Calu3 (cell line): Measurements from ENCODE around the gene VRK3. TPM values are rescaled to one million over a fixed set of nuclear protein-coding genes. Genes with fewer than 3 reads are reported as not detected.

ENCODE experiments used
- BruUV-seq: library from RNA; stranded (reverse); fragments of 400-500 nt; replicated peaks from 2 replicates; lab custom pipeline; 2021; lab: Mats Ljungman, UMichigan
- CTCF ChIA-PET: fragments of 300-600 bp; sonication (Branson Sonifier 250); formaldehyde crosslinking; loops from one replicate; lab custom pipeline; 2022; ENCODE audit warnings: antibody characterized with exemption; lab: Charles Lee
- DNase-seq: peaks from one replicate; pipeline ENCODE4 v3.0.0; 2022
- H3K27ac Mint-ChIP-seq: one replicate; pipeline ENCODE4 v1.8.0; 2022; ENCODE audit warnings: mixed read lengths; ENCODE audit not compliant: unreplicated experiment
- H3K27me3 Mint-ChIP-seq: one replicate; pipeline ENCODE4 v1.8.0; 2022; ENCODE audit warnings: mixed read lengths; ENCODE audit not compliant: unreplicated experiment
- H3K36me3 Mint-ChIP-seq: one replicate; pipeline ENCODE4 v1.8.0; 2022; ENCODE audit warnings: mild to moderate bottlenecking, moderate library complexity, mixed read lengths; ENCODE audit not compliant: insufficient read depth, unreplicated experiment
- H3K4me1 Mint-ChIP-seq: one replicate; pipeline ENCODE4 v1.8.0; 2022; ENCODE audit warnings: mild to moderate bottlenecking, low read depth, mixed read lengths; ENCODE audit not compliant: unreplicated experiment
- H3K4me3 Mint-ChIP-seq: one replicate; pipeline ENCODE4 v1.8.0; 2022; ENCODE audit warnings: mild to moderate bottlenecking, low read depth, moderate library complexity, mixed read lengths; ENCODE audit not compliant: unreplicated experiment
- H3K9me3 Mint-ChIP-seq: one replicate; pipeline ENCODE4 v1.8.0; 2022; ENCODE audit warnings: low read depth, mixed read lengths; ENCODE audit not compliant: unreplicated experiment
- CTCF ChIP-seq: fragments of 200-600 bp; IDR thresholded peaks from one replicate; pipeline ENCODE4 v1.8.0; 2022; ENCODE audit warnings: antibody characterized with exemption; ENCODE audit not compliant: unreplicated experiment
- intact Hi-C: fragments of 100-400 bp; cut with micrococcal nuclease; formaldehyde crosslinking; loops from one replicate; pipeline ENCODE4 v1.10.0; 2022; ENCODE audit not compliant: unreplicated experiment
- total RNA-seq: library from RNA; stranded (reverse); gene quantifications from 2 replicates; pipeline ENCODE4 v1.2.3, GENCODE V29; 2022

The VRK3 gene
- total RNA-seq, 1 experiment from 2014 or later = 74.5 TPM

DNA sequence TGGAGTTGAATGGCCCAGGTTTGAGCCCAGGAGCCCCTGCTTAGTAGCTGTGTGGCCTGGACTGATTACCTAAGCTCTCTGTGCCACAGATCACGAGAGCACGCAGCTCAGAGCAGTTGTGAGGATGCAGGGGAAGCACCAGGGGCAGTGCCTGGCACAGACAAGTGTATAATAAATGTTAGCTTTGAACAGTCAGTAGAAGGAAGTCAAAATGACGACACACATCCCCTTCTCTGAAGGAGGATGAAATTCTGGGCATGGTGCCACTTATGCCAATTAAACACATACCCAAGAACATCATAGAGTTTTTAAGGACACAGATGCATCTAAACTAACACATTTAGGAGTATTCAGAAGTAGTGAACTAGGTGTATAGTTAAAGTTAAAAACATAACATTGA lies 39.3 kb downstream of the VRK3 start:
- no peak for TF ChIP-seq CTCF
- Mint-ChIP-seq H3K4me3 (no peak overlapping the region), H3K27ac (no peak overlapping the region), H3K4me1 (no peaks in the 10 kb centered on the region), H3K9me3 (no peaks in the 10 kb centered on the region), H3K27me3 (no peaks in the 10 kb centered on the region), H3K36me3 (peaks cover 29% of the 10 kb centered on the region)
- no TSS peak for BruUV-seq
- CTCF ChIA-PET = no interaction called here
- intact Hi-C loops = no loop called here
- no peak for DNase-seq

DNA sequence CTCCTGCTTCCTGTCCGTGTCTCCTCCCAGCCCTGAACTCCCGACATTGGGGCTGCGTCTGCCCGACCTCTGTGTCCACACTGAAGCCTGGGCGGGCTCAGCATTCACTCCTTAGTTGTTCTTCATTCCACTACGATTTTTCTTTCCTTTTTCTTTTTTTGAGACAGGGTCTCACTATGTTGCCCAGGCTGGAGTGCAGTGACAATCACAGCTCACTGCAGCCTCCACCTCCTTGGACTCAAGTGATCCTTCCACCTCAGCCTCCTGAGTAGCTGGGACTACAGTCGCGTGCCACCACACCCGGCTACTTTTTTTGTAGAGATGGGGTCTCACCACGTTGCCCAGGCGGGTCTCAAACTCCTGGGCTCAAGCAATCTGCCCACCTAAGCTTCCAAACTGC lies 40.7 kb downstream of the VRK3 start:
- Mint-ChIP-seq H3K27me3 (no peaks in the 10 kb centered on the region), H3K36me3 (peaks cover 29% of the 10 kb centered on the region), H3K9me3 (no peaks in the 10 kb centered on the region), H3K4me3 (no peak overlapping the region), H3K27ac (no peak overlapping the region), H3K4me1 (no peaks in the 10 kb centered on the region)
- intact Hi-C loops = no loop called here
- CTCF ChIA-PET = no interaction called here
- no TSS peak for BruUV-seq
- no peak for TF ChIP-seq CTCF
- DNase-seq = no peak

DNA sequence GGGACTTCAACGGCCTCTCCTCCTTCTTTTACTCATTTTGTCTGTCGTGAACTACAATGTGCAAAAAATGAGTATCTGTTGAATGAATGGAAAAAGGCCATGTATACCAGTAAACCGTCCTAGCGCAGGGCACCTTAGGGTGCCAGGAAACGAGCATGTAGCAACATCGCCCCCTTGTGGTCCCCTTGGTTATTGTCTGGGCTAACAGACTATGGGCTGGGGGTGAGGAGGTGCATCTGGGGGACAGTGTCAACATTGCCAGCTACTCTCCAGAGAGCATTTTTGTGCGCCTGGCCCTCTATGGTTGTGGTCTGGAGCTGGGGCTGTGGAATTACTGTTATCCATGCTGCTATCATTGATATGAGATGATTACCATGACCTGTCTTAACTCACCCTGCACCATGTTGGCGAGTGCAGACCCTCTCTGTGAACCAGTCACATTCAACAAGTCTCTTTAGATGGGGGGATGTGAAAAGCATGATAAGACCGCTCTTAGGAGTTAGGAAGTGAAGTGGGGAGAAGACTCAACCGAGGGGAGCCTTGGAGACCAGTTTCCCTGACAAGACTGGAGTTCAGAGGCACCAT lies 41.4 kb downstream of the VRK3 start:
- CTCF ChIA-PET = no interaction called here
- Mint-ChIP-seq H3K9me3 (no peaks in the 10 kb centered on the region), H3K27me3 (no peaks in the 10 kb centered on the region), H3K4me1 (no peaks in the 10 kb centered on the region), H3K4me3 (no peak overlapping the region), H3K36me3 (peaks cover 28% of the 10 kb centered on the region), H3K27ac (no peak overlapping the region)
- DNase-seq = peak; percentile 85
- intact Hi-C loops = loop anchor here (1.0 kb wide), 1 partner anchor 46 kb away; no protein-coding TSS in a partner anchor
- BruUV-seq = no TSS peak
- peak; percentile 97 for TF ChIP-seq CTCF

DNA sequence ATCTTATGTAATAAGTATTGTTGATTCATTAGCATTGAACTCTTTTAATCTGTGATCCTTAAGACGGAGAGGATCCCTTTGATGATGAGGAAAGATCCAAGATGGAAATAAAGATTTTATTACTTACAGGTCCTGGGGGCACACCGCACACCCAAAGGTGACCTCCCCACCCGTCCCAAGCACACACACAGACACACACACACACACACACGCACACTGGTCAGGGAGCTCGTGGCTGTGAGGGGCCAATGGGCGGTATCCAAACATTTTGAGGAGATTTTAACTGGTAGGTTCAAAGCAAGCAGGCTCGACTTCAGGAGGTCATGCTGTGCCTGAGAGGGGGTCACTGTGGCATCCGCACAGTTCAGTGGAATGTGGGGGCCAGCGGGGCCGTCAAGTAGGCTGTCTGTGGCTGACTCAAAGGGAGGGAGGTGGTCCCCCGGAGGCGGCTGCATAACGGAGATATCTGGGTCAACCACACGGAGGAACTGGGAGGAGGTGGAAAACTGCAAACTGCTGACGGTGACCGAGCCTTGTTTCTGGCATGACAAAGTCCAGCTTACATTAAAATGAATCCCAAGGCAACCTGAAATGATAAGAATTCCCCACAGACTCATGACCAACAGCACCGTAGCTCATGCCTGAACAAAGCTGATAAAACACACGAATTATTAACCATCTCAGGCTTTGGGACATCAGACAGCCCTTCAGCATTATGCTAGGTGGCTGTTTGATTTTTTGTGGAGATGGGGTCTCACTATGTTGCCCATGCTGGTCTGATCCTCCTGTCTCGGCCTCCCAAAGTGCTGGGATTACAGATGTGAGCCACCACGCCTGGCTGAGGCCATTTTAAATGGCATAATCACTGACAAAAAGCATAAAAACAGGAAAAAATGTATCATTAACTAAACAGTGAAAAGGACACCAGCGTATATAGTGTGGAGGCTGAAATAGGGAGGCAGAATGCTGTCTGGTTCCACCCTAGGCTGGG lies 43.3 kb downstream of the VRK3 start:
- Mint-ChIP-seq H3K27ac (no peak overlapping the region), H3K36me3 (peaks cover 26% of the 10 kb centered on the region), H3K27me3 (no peaks in the 10 kb centered on the region), H3K4me1 (no peaks in the 10 kb centered on the region), H3K4me3 (no peak overlapping the region), H3K9me3 (no peaks in the 10 kb centered on the region)
- no peak for TF ChIP-seq CTCF
- intact Hi-C loops = no loop called here
- DNase-seq = no peak
- BruUV-seq = no TSS peak
- CTCF ChIA-PET = interaction anchor here (0.6 kb wide), 1 partner anchor 88 kb away, joined by 6 read pairs; no protein-coding TSS in a partner anchor
